Fibroblast of skin of abdomen (primary cell): Measurements from ENCODE around the gene MAST3.
A peak's percentile ranks its signal among the peaks of the same experiment; 100 is the strongest.
"Not testable (repeated sequence)": the region's sequence is repeated elsewhere in the genome, so short reads cannot be mapped to it uniquely, and the experiment has no call there.

Experiments
- DNase-seq: peaks from one replicate; pipeline ENCODE4 v3.0.0-alpha.2; 2013

MAST3 gene

DNA sequence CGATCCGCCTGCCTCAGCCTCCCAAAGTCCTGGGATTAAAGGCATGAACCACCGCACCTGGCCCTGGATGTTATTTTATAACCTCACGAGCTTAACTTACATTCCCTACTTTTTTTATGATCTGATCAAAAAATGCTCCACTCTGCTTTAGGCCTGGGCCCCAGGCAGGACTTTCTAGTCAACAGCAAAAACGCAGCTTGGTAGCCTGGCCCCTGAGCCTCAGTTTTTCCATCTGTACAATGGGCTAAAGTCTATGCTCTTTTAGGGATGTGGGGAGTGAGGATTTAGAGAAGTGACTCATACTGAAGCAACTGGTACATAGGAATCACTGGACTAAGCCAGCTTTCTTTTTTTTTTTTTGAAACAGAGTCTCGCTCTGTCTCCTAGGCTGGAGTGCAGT lies 43.5 kb downstream of the MAST3 start:
- no peak for DNase-seq

DNA sequence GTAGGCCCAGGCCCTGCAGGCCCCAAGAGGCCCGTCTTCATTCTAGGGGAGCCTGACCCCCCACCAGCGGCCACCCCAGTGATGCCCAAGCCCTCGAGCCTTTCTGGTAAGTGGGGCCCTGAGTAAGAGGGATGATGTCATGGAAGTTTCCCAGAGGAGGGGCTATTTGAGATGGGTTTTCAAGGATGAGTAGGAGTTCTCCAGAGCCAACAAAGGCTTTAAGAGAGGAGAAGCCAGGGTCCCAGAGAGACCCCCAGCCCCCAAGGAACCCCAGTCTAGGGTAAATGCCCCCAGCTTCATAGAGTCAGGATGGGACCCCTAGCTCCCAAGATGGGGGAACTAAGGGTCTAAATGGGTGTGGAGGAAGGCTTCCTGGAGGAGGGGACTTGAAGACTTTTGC lies 46.3 kb downstream of the MAST3 start:
- no peak for DNase-seq

DNA sequence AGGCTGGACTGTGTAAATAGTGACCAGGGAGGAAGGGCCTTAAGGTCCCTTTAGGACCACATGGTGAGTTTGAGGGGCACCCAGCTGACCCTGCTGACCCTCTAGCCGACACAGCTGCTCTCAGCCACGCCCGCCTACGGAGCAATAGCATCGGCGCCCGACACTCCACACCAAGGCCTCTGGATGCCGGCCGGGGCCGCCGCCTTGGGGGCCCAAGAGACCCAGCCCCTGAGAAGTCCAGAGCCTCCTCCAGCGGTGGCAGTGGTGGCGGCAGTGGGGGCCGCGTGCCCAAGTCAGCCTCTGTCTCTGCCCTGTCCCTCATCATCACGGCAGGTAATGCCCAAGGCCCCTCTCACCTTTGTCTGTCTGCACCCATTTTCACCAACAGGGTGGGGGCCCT lies 46.8 kb downstream of the MAST3 start:
- DNase-seq = no peak

DNA sequence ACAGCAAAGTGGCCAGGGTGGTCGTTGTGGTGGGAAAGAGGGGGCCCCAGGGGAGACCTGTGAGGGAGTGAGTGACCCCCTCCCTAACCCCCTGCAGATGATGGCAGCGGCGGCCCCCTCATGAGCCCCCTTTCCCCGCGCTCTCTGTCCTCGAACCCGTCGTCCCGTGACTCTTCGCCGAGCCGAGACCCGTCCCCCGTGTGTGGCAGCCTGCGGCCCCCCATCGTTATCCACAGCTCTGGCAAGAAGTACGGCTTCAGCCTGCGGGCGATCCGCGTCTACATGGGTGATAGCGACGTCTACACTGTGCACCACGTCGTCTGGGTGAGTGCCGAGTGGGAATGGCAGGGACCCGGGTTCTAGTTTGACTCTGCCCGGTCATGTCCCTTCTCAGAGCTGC lies 47.3 kb downstream of the MAST3 start:
- DNase-seq = no peak

DNA sequence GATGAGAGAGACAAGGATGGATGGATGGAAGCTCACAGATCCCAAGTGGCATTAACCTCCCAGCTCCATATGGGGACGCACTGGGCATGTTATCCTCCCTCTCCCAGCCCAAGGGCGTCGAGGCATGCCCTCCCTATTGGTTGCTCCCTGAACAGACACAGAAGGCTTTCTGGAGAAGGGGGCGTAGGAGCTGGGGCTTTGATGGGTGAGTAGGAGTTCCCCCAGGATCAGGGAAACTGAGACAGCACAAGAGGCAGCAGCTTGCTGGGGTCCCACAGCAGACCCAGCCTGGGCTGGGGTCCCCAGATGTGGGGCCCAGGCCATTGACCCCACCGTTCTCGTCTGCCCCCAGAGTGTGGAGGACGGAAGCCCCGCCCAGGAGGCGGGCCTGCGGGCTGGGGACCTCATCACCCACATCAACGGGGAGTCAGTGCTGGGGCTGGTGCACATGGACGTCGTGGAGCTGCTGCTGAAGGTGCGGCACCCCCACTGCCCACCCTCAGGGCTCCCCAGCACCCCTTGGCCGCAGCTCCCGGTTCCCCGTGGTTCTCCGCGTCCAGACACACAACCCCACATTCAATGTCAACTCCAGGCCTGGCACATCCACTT lies 47.9 kb downstream of the MAST3 start:
- DNase-seq = no peak

DNA sequence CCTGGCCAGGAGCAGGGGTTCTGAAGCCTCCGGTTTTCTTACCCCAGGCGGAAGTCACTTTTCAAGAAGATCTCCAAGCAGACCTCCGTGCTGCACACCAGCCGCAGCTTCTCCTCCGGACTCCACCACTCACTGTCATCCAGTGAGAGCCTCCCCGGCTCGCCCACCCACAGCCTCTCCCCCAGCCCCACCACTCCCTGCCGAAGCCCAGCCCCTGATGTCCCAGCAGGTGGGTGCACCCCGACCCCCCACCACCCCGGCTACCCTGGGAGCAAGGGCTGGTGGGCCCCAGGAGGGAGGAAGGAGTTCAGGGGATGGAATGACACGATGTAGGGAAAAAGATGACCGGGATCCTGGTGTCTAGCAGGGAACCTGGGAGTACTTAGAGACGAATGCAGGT lies 49.8 kb downstream of the MAST3 start:
- no peak for DNase-seq

DNA sequence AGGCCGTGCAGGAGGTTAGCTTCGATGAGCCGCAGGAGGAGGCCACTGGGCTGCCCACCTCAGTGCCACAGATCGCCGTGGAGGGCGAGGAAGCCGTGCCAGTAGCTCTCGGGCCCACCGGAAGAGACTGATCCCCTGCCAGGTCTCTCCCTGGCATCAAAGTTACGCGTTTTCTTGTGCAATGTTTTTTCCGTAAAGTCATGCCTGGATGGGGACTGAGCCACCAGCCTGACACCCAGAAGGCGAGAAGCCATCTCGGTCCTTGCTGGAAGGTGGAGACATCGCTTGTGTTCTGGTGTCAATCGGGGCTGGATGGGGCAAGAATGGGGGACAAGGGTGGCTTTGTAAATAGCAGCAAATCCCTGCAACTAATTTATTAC lies 52.0 kb downstream of the MAST3 start:
- DNase-seq = no peak

DNA sequence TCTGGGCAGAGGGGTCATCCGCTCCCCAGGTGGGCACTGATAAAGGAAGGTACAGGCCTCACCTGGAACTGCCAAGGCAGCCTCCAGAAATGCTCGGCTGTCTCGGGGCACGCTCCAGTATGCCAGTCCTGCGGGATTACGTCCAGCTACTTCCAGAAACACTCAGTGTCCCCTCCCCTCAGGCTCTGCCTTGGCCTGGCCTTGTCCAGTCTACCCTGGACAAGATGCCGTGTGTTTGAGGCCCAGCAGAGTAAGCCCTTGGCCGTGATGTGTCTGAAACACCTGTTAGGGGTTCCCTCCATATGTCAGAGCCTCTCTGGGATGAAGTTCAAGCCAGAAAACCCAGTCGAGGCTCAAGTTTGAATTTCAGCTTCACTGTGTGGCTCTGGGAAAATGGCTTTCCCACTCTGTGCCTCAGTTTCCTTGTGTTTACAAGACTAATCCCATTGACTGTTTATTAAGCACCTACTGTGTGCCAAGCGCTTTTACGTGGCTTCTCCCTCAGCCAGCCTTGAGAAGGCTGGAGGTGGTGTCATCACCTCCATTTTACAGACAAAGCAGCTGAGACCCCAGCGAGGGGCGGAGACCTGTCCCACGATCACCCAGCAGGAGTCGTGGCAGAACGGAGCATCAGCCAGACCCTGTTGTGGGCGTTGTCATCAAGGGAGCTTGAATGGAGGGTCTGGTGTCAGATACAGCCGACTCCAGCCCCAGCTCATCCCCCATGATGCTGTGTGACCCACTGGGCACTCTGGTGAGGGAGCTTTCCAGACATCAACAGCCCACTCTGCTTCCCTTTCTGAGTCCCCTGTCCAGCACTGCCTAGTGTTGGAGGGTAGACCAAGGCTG lies 53.4 kb downstream of the MAST3 start:
- DNase-seq = no peak

DNA sequence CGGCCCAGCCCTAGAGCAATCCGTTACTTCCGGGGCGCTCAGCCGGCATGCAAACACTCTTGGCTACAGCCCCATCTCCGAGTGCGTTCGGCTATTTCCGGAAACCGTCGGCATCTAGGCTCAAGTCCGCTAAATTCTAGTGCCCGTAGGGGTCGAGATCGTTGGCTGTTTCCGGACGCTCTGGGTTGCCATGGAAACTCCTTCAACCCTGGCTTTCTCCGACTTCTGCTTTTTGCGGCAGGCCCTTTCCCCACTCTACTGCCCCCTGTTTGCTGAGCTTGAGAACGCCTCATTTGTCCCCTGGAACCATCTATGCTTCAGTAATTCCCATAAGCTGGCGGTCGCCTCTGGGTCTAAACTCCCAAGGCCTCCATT lies 54.9 kb downstream of the MAST3 start:
- DNase-seq = peak; percentile 98

DNA sequence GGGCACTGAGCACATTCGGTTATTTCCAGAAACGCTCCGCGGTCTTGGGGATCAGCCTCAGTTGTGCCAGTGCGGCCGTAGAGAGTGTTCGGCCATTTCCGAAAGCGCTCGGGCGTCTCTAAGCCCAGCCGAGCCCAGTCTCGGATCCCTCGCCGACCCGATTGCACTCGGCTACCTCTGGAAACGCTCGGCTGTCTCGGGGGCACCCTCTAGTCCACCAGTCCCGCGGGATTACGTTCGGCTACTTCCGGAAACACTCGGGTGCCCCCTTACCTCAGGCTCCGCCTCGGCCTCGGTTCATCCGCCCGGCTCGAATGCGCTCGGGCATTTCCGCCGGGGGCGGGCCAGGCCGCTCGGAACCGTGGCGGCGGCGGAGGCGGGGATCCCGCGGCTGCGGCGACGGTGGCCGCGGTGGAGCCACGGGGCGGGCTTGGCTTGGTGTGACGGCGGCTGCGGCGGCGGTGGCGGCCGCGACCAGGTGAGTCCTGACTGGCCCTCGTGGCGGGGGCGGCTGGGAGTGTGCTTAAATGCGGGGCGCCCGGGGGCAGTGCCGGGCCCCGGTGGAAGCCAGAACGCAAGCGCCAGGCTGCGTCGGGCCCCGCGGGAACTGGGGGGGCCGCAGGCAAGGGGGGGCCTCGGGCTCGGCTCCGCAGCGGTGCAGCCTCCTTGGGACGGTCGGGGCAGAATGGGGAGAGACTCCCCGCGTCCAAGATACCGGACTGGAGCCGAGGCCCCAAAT lies 55.4 kb downstream of the MAST3 start, which contains the start of gene PIK3R2:
PIK3R2 (plus strand) TSS at position 347 of the 739 bp plus-strand sequence. CDS start 2,717 bp downstream, outside the sequence.
- peak; percentile 99 for DNase-seq

DNA sequence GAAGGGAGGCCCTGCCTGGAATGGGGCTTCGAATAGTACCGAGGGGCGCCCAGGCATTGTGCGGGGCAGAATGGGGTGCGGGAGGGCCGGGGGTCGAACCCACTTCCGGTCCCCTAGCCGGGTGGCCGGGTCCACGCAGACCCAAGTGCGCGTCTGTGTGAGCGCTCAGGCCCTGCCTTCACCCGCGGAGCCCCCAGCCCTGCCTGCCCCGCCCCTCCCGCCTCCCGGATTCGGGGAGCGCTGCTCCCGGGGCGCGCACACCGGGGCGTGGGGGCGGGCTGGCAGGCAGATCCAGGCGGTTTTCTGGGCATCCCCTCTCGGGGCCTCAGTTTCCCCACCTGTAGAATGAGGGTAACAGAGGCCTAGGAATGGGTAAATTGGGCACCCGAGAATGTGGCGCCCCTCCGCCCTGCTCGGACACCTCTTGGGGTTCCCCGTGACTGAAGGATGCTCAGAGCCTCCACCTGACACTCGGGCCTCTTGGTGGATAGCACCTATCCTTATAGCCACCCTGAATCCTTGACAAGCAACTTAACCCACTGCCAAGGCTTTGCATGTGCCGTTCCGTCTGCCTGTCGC lies 56.1 kb downstream of the MAST3 start:
- no peak for DNase-seq

DNA sequence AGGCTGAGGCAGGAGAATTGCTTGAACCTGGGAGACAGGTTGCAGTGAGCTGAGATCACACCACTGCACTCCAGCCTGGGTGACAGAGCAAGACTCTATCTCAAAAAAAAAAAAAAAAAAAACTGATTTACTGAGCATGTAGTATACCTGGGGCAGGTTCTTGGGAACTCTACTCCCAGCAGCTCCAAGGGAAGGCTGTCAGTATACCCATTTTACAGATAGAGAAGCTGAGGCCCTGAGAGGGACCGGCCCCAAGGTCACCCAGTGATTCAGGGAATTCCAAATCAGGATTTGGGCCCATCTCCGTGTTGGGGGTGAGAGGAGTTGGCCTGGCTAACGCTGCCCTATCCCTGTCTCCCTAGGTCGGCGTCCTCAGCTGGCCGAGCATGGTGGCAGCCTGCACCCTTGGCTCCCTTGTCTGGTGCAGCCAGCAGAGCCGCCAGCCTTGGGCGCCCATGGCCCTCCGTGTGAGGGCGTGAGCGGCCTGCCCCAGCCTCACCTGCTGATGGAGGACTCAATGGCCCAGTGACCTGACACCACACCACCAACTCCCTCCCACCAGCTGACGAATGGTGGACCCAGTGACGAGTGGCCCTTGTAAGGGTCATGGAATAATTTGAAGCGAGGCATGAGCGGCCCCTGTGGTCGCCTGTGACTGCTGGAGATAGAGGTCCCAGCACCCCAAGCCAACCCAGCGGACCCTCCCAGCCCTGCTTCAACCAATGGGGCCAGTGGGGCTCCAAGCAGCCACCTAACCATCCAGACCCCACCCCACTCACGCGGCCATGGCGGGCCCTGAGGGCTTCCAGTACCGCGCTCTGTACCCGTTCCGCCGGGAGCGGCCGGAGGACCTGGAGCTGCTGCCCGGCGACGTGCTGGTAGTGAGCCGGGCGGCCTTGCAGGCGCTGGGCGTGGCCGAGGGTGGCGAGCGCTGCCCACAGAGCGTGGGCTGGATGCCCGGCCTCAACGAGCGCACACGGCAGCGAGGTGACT lies 57.8 kb downstream of the MAST3 start:
- no peak for DNase-seq

DNA sequence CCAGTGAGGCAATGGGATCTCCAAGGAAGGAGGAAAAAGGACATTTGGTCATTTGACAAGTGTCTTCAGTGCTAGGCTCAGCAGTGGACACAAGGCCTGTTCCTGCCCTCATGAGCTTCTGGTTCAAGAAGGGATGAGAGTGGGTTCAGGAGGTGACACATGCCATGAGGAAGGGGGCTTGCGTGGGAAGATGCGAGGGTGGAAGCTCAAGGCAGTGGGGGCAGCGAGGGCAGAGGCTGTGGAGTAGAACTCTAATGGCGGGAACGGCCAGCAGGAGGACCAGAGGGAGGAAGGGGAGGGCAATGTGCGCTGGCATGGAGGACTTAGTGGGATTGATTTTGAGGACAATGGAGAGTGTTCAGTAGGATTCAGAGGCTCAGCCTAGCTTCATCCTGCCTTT lies 58.7 kb downstream of the MAST3 start:
- DNase-seq = no peak

DNA sequence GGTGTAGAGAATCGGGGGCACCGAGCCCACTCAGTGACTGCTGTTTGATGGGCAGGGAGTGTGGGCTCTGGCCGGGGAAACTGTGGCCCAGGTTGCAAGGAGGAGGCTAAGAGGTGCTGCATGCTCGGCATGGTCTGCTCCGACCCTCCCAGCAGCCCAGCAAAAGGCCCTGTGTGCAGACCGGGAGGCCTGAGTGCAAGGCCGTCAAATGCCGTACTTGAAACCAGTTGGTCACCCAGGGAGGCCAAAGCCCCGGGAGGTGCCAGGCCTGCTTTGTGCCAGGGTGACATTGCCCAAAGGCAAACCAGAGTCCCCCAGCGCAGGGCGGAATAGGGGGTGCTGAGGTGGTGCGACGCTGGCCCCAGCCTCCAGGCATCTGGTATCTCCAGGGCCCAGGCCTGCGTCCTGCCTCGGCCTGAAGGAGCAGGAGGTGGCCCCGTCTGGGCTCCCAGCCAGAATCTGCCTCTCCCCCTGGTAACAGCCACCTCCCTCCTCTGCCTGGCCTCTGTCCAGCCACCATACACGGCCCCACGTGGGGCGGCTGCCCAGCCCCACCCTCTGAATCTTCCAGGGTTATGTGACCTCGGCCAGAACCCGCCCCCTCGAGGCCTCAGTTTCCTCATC lies 59.4 kb downstream of the MAST3 start:
- DNase-seq = peak; percentile 73

DNA sequence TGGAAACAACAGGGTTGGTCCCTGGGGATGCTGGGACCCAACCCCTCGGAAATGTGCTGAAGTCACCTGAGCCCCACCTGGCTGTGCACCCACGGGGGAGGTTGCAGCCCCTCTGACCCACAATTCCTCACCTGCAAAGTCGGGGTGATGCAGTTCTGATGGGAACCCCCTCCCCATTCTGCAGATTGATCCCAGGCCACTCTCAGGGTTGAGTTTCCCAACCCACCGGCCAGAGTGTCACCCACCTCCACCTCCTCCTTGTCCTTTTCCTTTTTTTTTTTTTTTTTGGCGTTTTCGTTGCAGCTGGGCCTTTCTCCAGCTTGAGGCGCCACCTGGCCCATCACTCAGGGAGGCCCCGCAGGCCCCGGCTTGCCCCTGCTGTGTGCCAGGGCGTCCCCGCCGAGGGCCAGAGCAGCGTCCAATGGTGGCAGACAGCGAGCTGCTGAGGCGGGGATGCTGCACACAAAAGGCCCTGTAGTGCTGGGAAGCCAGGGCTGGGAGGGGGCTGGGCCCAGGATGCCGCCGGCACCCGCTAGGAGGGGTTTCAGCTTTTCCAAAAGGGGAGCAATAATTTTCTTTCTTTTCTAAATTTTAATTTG lies 60.0 kb downstream of the MAST3 start:
- DNase-seq = no peak

DNA sequence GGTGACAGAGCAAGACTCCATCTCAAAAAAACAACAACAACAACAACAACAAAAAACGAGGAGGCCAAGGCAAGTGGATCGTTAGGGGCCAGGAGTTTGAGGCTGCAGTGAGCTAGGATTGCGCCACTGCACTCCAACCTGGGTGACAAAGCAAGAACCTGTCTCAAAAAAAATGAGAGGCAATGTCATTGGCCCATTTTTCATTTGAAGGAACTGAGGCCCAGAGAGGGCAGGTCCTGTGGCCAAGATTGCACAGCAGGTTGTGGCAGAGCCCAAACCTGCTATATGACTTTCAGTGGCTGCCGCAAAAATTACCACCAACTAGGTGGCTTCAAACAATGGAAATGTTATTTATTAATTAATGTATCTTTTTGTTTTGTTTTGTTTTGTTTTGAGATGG lies 60.9 kb downstream of the MAST3 start:
- no peak for DNase-seq

DNA sequence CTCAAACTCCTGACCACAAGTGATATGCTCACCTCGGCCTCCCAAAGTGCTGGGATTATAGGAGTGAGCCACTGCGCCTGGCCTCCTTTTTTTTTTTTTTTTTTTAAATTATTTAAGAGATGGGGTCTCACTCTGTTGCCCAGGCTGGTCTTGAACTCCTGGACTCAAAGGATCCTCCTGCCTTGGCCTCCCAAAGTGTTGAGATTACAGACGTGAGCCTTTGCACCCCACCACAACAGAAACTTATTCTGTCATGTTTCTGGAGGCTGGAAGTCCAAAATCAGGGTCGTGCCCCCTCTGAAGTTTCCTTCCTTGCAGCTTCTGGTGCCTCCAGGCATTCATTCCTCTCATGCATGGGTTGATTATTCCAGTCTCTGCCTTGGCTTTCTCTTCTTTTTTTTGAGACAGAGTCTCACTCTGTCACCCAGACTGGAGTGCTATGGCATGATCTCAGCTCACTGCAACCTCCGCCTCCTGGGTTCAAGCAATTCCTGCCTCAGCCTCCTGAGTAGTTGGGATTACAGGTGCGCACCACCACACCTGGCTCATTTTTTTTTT lies 61.6 kb downstream of the MAST3 start:
- not testable (repeated sequence) for DNase-seq

DNA sequence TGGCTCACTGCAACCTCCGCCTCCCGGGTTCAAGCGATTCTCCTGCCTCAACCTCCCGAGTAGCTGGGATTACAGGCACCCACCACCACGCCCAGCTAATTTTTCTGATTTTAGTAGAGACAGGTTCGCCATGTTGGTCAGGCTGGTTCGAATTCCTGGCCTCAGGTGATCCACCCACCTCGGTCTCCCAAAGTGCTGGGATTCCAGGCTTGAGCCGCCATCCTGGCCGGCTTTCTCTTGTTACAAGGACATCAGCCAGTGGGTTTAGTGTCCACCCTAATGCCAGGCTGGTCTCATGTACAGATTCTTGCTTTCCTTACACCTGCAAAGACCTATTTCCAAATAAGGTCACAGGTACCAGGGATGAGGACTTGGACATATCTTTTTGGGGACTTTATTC lies 62.2 kb downstream of the MAST3 start:
- DNase-seq = no peak

DNA sequence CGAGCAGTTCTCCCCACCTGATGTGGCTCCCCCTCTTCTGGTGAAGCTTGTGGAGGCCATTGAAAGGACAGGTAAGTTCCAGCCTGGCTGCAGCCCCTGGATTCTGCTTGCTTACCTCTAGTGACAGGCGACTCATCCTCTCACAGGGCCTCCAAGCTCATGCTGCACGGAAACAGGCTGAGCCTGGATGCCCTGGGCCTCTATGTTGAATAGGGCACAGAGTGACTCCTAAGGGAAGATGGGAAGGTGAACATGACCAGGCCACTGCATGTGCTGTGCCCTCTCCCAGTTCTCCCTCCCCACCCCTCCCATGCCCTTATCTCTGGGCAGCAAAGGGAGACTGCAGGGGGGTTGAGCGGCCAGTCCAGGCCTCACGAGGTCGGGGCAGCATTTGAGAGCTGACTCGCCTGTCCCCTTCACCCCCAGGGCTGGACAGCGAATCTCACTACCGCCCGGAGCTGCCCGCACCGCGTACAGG lies 63.0 kb downstream of the MAST3 start:
- no peak for DNase-seq

DNA sequence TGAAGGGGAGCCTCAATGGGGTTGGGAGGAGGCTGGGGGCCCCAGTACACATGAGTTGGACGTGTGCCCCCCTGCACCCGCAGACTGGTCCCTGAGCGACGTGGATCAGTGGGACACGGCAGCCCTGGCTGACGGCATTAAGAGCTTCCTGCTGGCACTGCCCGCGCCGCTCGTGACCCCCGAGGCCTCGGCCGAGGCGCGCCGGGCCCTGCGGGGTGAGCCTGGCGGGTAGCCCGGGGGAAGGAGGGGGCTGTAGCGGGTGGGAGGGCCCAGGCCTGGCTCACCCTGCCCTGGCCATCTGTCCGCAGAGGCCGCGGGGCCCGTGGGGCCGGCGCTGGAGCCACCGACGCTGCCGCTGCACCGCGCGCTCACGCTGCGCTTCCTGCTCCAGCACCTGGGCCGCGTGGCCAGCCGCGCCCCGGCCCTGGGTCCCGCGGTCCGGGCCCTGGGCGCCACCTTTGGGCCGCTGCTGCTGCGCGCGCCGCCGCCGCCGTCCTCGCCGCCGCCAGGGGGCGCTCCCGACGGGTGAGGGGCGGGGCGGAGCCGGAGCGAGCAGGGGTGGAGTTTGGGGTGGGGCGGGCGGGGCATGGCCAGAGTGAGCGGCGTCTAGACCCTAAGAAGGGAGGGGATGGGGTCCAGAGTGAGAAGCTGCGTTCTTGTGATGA lies 63.5 kb downstream of the MAST3 start:
- DNase-seq = peak; percentile 54
